H1 (cell line): Measurements from ENCODE around the gene CPPED1. TPM values are rescaled to one million over a fixed set of nuclear protein-coding genes. Genes with fewer than 3 reads are reported as not detected.

Source experiments
- CTCF ChIA-PET: fragments of 300-600 bp; sonication (Branson Sonifier 250); formaldehyde crosslinking; loops from one replicate; lab custom pipeline; 2021; ENCODE audit not compliant: partially characterized antibody; lab: Charles Lee
- POLR2A ChIA-PET: fragments of 300-600 bp; sonication (Branson Sonifier 250); formaldehyde crosslinking; loops from one replicate; lab custom pipeline; 2021; ENCODE audit warnings: inconsistent platforms; ENCODE audit not compliant: partially characterized antibody; lab: Charles Lee
- DNase-seq, 2 experiments: peaks; one replicate each; pipeline versions ENCODE4 v3.0.0 to v3.0.0-alpha.2; 2010 to 2022; ENCODE audit warnings: low spot score in 2 of 2, low read depth in 1 of 2, mixed read lengths in 1 of 2
- FAIRE-seq: peaks from 2 replicates; lab custom pipeline; 2011; peaks lifted over from hg19 to GRCh38; lab: Jason Lieb, UNC
- H2AFZ ChIP-seq: 2 replicates; pipeline ENCODE4 v1.8.1; 2012; ENCODE audit warnings: low read length, inconsistent platforms
- H2AK5ac ChIP-seq: 2 replicates; pipeline ENCODE4 v1.6.1; 2013; ENCODE audit warnings: low read depth, low read length
- H2BK120ac ChIP-seq: replicated peaks from 2 replicates; pipeline ENCODE3; 2013; ENCODE audit warnings: low read depth, low read length, inconsistent platforms
- H2BK12ac ChIP-seq: 2 replicates; pipeline ENCODE4 v1.6.1; 2013; ENCODE audit warnings: low read depth, low read length
- H2BK15ac ChIP-seq: 2 replicates; pipeline ENCODE4 v1.6.1; 2013; ENCODE audit warnings: low read length
- H2BK20ac ChIP-seq: 2 replicates; pipeline ENCODE4 v1.6.1; 2013; ENCODE audit warnings: low read length
- H2BK5ac ChIP-seq: 2 replicates; pipeline ENCODE4 v1.6.1; 2013; ENCODE audit warnings: low read depth, low read length
- H3K14ac ChIP-seq: 2 replicates; pipeline ENCODE4 v1.6.1; 2013; ENCODE audit warnings: inconsistent platforms; ENCODE audit not compliant: insufficient read length
- H3K18ac ChIP-seq: 2 replicates; pipeline ENCODE4 v1.6.1; 2013; ENCODE audit warnings: low read length; ENCODE audit errors: extremely low read depth
- H3K23ac ChIP-seq: 2 replicates; pipeline ENCODE4 v1.6.1; 2013; ENCODE audit warnings: inconsistent platforms; ENCODE audit not compliant: insufficient read length
- H3K23me2 ChIP-seq: 2 replicates; pipeline ENCODE4 v1.6.1; 2013; ENCODE audit warnings: low read depth, low read length
- H3K27ac ChIP-seq: 2 replicates; pipeline ENCODE4 v1.6.1; 2011; ENCODE audit warnings: low read depth, low read length, inconsistent platforms
- H3K27me3 ChIP-seq, 4 experiments: replicated peaks in 1 of 4; 1 replicate in 1 of 4; 2 replicates in 3 of 4; pipeline versions ENCODE4 v1.6.1 to v1.8.1; 2011 to 2013; ENCODE audit warnings: low read length in 3 of 4, mild to moderate bottlenecking in 3 of 4, inconsistent platforms in 2 of 4, mixed read lengths in 2 of 4, moderate library complexity in 1 of 4; ENCODE audit not compliant: control insufficient read depth in 3 of 4, insufficient read depth in 3 of 4; ENCODE audit errors: extremely low read depth in 1 of 4
- H3K36me3 ChIP-seq, 4 experiments: 2 replicates each; pipeline versions ENCODE4 v1.6.1 to v1.8.1; 2011 to 2013; ENCODE audit warnings: mild to moderate bottlenecking in 4 of 4, low read length in 3 of 4, moderate library complexity in 2 of 4, control low read depth in 1 of 4, inconsistent platforms in 1 of 4; ENCODE audit not compliant: insufficient read depth in 4 of 4, control insufficient read depth in 2 of 4
- H3K4ac ChIP-seq: replicated peaks from 2 replicates; pipeline ENCODE3; 2013; ENCODE audit warnings: low read length, low read depth, mixed read lengths, inconsistent platforms; ENCODE audit not compliant: insufficient read length
- H3K4me1 ChIP-seq, 4 experiments: replicated peaks in 1 of 4; 1 replicate in 1 of 4; 2 replicates in 3 of 4; pipeline versions ENCODE4 v1.6.1 to v1.8.1; 2011 to 2013; ENCODE audit warnings: low read length in 3 of 4, inconsistent platforms in 2 of 4, mixed read lengths in 1 of 4; ENCODE audit not compliant: insufficient read depth in 4 of 4, control insufficient read depth in 3 of 4
- H3K4me2 ChIP-seq, 2 experiments: 2 replicates each; pipeline versions ENCODE4 v1.6.1 to v1.8.1; 2011 to 2013; ENCODE audit warnings: low read depth in 2 of 2, low read length in 2 of 2, control low read depth in 1 of 2, inconsistent platforms in 1 of 2, mild to moderate bottlenecking in 1 of 2; ENCODE audit not compliant: insufficient read depth in 1 of 2
- H3K4me3 ChIP-seq, 4 experiments: fragments of 200-600, 300-600 bp in 1 of 4; sonication (generic), shearing (Covaris generic), sonication (Bioruptor Twin) in 1 of 4; 2 replicates each; pipeline versions ENCODE4 v1.5.1 to v1.8.1; 2011 to 2016; ENCODE audit warnings: low read length in 4 of 4, low read depth in 3 of 4, control low read depth in 2 of 4, inconsistent platforms in 2 of 4, mild to moderate bottlenecking in 2 of 4, mixed read lengths in 1 of 4, moderate library complexity in 1 of 4; ENCODE audit not compliant: insufficient read depth in 2 of 4; ENCODE audit errors: extremely low read depth in 1 of 4
- H3K56ac ChIP-seq: replicated peaks from 2 replicates; pipeline ENCODE3; 2013; ENCODE audit warnings: low read depth, mild to moderate bottlenecking, mixed read lengths, low read length, inconsistent platforms; ENCODE audit not compliant: insufficient read length
- H3K79me1 ChIP-seq: 2 replicates; pipeline ENCODE4 v1.6.1; 2013; ENCODE audit warnings: low read depth, low read length, control low read depth
- H3K79me2 ChIP-seq, 2 experiments: 2 replicates each; pipeline versions ENCODE4 v1.6.1 to v1.8.1; 2012 to 2013; ENCODE audit warnings: low read length in 2 of 2, mild to moderate bottlenecking in 2 of 2, inconsistent platforms in 1 of 2; ENCODE audit not compliant: insufficient read depth in 2 of 2, control insufficient read depth in 1 of 2
- H3K9ac ChIP-seq, 4 experiments: replicated peaks in 1 of 4; 1 replicate in 1 of 4; 2 replicates in 3 of 4; pipeline versions ENCODE4 v1.6.1 to v1.8.1; 2011 to 2013; ENCODE audit warnings: low read depth in 3 of 4, low read length in 3 of 4, control low read depth in 2 of 4, mild to moderate bottlenecking in 2 of 4, moderate library complexity in 2 of 4, inconsistent platforms in 1 of 4; ENCODE audit errors: extremely low read depth in 1 of 4
- H3K9me3 ChIP-seq, 2 experiments: 2 replicates each; pipeline versions ENCODE4 v1.6.1 to v1.8.1; 2012 to 2013; ENCODE audit warnings: mild to moderate bottlenecking in 2 of 2, moderate library complexity in 2 of 2, control low read depth in 1 of 2, inconsistent platforms in 1 of 2, low read depth in 1 of 2, low read length in 1 of 2, mixed read lengths in 1 of 2; ENCODE audit not compliant: insufficient read depth in 2 of 2
- H4K20me1 ChIP-seq, 2 experiments: replicated peaks in 1 of 2; 2 replicates each; pipeline versions ENCODE3 to v1.8.1; 2011 to 2013; ENCODE audit warnings: inconsistent platforms in 2 of 2, low read length in 2 of 2, mild to moderate bottlenecking in 1 of 2; ENCODE audit not compliant: insufficient read depth in 2 of 2, control insufficient read depth in 1 of 2
- H4K5ac ChIP-seq: 2 replicates; pipeline ENCODE4 v1.6.1; 2013; ENCODE audit warnings: low read length, low read depth, mixed read lengths, inconsistent platforms; ENCODE audit not compliant: insufficient read length
- H4K8ac ChIP-seq: 2 replicates; pipeline ENCODE4 v1.8.0; 2013; ENCODE audit warnings: mild to moderate bottlenecking, moderate library complexity, low read length, inconsistent platforms; ENCODE audit not compliant: insufficient read depth; ENCODE audit errors: extremely low read depth
- H4K91ac ChIP-seq: replicated peaks from 2 replicates; pipeline ENCODE3; 2013; ENCODE audit warnings: low read length, mixed read lengths, inconsistent platforms; ENCODE audit not compliant: insufficient read length
- BCL11A ChIP-seq, 2 experiments: IDR thresholded peaks; one replicate each; pipeline ENCODE4 v1.6.1; 2011; ENCODE audit warnings: low read depth in 2 of 2, low read length in 2 of 2, mild to moderate bottlenecking in 2 of 2
- CTCF ChIP-seq, 3 experiments: IDR thresholded peaks; 1 replicate in 2 of 3; 2 replicates in 1 of 3; pipeline versions ENCODE4 v1.5.1 to v1.6.1; 2011; ENCODE audit warnings: low read length in 3 of 3, mild to moderate bottlenecking in 3 of 3, inconsistent platforms in 2 of 3, low read depth in 1 of 3, moderate library complexity in 1 of 3; ENCODE audit not compliant: insufficient read depth in 1 of 3; ENCODE audit errors: control extremely low read depth in 1 of 3
- NANOG ChIP-seq: IDR thresholded peaks from 2 replicates; pipeline ENCODE4 v1.6.1; 2011; ENCODE audit warnings: low read length, low read depth, mild to moderate bottlenecking, inconsistent platforms; ENCODE audit not compliant: insufficient read depth, poor library complexity, severe bottlenecking
- NRF1 ChIP-seq: IDR thresholded peaks from 2 replicates; pipeline ENCODE4 v1.6.1; 2011; ENCODE audit warnings: mild to moderate bottlenecking, low read depth, low read length, improper control_type of control experiment
- POLR2AphosphoS5 ChIP-seq: IDR thresholded peaks from 2 replicates; pipeline ENCODE4 v1.6.1; 2011; ENCODE audit warnings: low read depth, low read length
- RAD21 ChIP-seq, 2 experiments: IDR thresholded peaks in 1 of 2; conservative IDR thresholded peaks in 1 of 2; 2 replicates each; pipeline ENCODE4 v1.6.1; 2011; ENCODE audit warnings: low read depth in 2 of 2, low read length in 2 of 2, improper control_type of control experiment in 1 of 2, inconsistent platforms in 1 of 2, mild to moderate bottlenecking in 1 of 2, moderate library complexity in 1 of 2
- SAP30 ChIP-seq: fragments of 300-600 bp; sonication (generic); IDR thresholded peaks from 2 replicates; pipeline ENCODE4 v1.7.1; 2012; ENCODE audit warnings: low read length, moderate library complexity, mild to moderate bottlenecking, inconsistent platforms; ENCODE audit not compliant: insufficient read depth, insufficient replicate concordance
- SP2 ChIP-seq: IDR thresholded peaks from 2 replicates; pipeline ENCODE4 v1.6.1; 2012; ENCODE audit warnings: mild to moderate bottlenecking, low read length, inconsistent platforms
- SP4 ChIP-seq: IDR thresholded peaks from 2 replicates; pipeline ENCODE4 v1.6.1; 2012; ENCODE audit warnings: low read length, inconsistent platforms
- TAF1 ChIP-seq: IDR thresholded peaks from 2 replicates; pipeline ENCODE4 v1.6.1; 2011; ENCODE audit warnings: mild to moderate bottlenecking, low read depth, low read length
- YY1 ChIP-seq: IDR thresholded peaks from 2 replicates; pipeline ENCODE4 v1.6.1; 2011; ENCODE audit warnings: low read depth, mild to moderate bottlenecking, low read length
- WGBS, 2 experiments: shearing (Covaris generic) in 1 of 2; methylation state at CpG; one replicate each; pipeline versions ENCODE4 v1.1.6 to v1.1.7; 2013 to 2015; ENCODE audit warnings: low lambda C conversion rate in 2 of 2, mixed read lengths in 2 of 2, inconsistent platforms in 1 of 2, low coverage in 1 of 2, missing lambda C conversion rate in 1 of 2; ENCODE audit not compliant: insufficient replicate concordance in 2 of 2, insufficient coverage in 1 of 2, insufficient read length in 1 of 2; ENCODE audit errors: extremely low coverage in 1 of 2, missing lambda C conversion rate in 1 of 2; 5-methylcytosine and 5-hydroxymethylcytosine counted together
- polyA plus RNA-seq, 7 experiments: library from polyadenylated mRNA; depleted of rRNA in 3 of 7; stranded (reverse) in 5 of 7; unstranded in 2 of 7; fragments of >200 nt in 5 of 7; fragments of 200-250 nt in 2 of 7; gene quantifications; 1 replicate in 5 of 7; 2 replicates in 1 of 7; 4 replicates in 1 of 7; pipeline versions ENCODE4 v1.2.1 to v1.2.3, GENCODE V29; 2011 to 2013; ENCODE audit warnings: missing spikeins in 2 of 7, mixed read lengths in 2 of 7
- total RNA-seq: library from RNA; stranded (reverse); fragmentation: NEBNext Ultra II Directional; extraction: Animal tissue kit (Norgen Biotek cat#: 25700); gene quantifications from 2 replicates; pipeline ENCODE4 v1.2.1, GENCODE V29; 2021

The CPPED1 gene
- total and polyA plus RNA-seq, 2 of the 8 experiments (the other 6 are each of a cell fraction or from before 2014, with no cell fraction given), result 3.5 to 11.2 TPM

DNA sequence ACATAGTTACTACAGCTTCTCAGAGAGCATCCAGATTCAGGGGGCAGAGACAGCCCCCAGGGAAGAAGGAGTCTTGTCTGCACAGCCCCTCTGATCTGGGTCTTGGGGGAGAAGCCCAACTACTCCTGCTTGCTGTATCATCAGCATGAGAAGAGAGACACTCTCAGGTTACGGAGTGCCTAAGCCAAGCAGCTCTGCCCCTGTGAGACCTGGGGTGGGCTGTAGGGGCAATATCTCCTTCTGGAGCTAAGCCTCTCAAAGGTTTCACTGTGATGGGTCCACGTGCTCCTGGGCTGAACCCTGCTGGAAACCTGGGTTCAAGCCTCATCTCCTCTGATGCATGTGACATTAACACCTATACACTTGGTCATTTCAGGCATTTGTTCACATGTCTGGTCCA, 123.2 kb downstream of the CPPED1 start:
- 41% methylated on average over 2 of the region's 2 CpGs; no CpG with 5 or more reads in 1 of the 2 experiments for WGBS, 2 experiments
- Histone ChIP-seq H3K4me2 (peak overlapping the region; percentile 45 to 55), H3K27ac (0 out of 2 replicates have a peak overlapping the region, but pooled peaks have one; percentile 21), H3K27me3 (no peaks in the 10 kb centered on the region), H2AK5ac (peak overlapping the region; percentile 31; the same call in 1 of the 2 replicates), H2BK20ac (no peak overlapping the region), H2BK120ac (no peak overlapping the region), H3K56ac (no peak overlapping the region), H2BK12ac (0 out of 2 replicates have a peak overlapping the region, but pooled peaks have one; percentile 69), H3K4ac (no peak overlapping the region), H3K23ac (no peak overlapping the region), H4K20me1 (no peaks in the 10 kb centered on the region), H2AFZ (no peak overlapping the region), H3K4me1 (peaks cover 0 to 4% (median 3%) of the 10 kb centered on the region in 4 experiments; a peak in 4 of 7 replicates), H2BK5ac (no peak overlapping the region), H3K23me2 (no peaks in the 10 kb centered on the region), H2BK15ac (0 out of 2 replicates have a peak overlapping the region, but pooled peaks have one; percentile 37), H3K9ac (no peak overlapping the region), H4K5ac (no peak overlapping the region), H4K8ac (no peak overlapping the region), H3K14ac (no peak overlapping the region), H3K79me1 (no peaks in the 10 kb centered on the region), H3K36me3 (no peaks in the 10 kb centered on the region), H4K91ac (no peak overlapping the region), H3K9me3 (no peaks in the 10 kb centered on the region), H3K79me2 (no peaks in the 10 kb centered on the region), H3K4me3 (peak overlapping the region in 1 of 4 experiments; percentile 23; a peak in 1 of 8 replicates), H3K18ac (peak overlapping the region; percentile 39; the same call in 1 of the 2 replicates)
- CTCF ChIA-PET, result interaction anchor here (0.7 to 1.8 kb wide), 2 partner anchors 11 to 107 kb away, joined by 3 to 6 read pairs; no protein-coding TSS in a partner anchor
- POLR2A ChIA-PET, result no interaction called here
- DNase-seq, result no peak
- no peak for TF ChIP-seq BCL11A (IDR thresholded peaks at IDR 0.05; ENCODE audit: low read depth in 2 of 2, low read length in 2 of 2)
- no peak for TF ChIP-seq TAF1
- peak in 1 of 3 experiments; percentile 27; a peak in 1 of 4 replicates for TF ChIP-seq CTCF (IDR thresholded peaks at IDR 0.05; ENCODE audit: control extremely low read depth in 1 of 3, insufficient read depth in 1 of 3, low read depth in 1 of 3, low read length in 3 of 3)
- TF ChIP-seq SP2, result no peak
- TF ChIP-seq NANOG, result no peak
- TF ChIP-seq SAP30, result no peak
- TF ChIP-seq SP4, result no peak
- TF ChIP-seq POLR2AphosphoS5, result no peak
- TF ChIP-seq YY1, result no peak
- peak in 1 of 2 experiments; percentile 36; a peak in 2 of 4 replicates for TF ChIP-seq RAD21 (IDR thresholded peaks at IDR 0.05 in 1 of 2, conservative IDR thresholded peaks at IDR 0.05 in 1 of 2; ENCODE audit: low read depth in 2 of 2, low read length in 2 of 2)
- no peak for TF ChIP-seq NRF1
- no peak for FAIRE-seq
